HEK293 (cell line): Measurements from ENCODE around the gene HASPIN.
A peak's percentile ranks its signal among the peaks of the same experiment; 100 is the strongest.

ENCODE experiments used
- CTCF ChIA-PET: fragments of 350-600 bp; formaldehyde crosslinking; extraction: SDS; loops from one replicate; lab custom pipeline; 2021; ENCODE audit warnings: antibody characterized with exemption; lab: Yijun Ruan, JAX
- POLR2A ChIA-PET: fragments of 300-600 bp; formaldehyde crosslinking; extraction: SDS; loops from one replicate; lab custom pipeline; 2020; ENCODE audit warnings: antibody characterized with exemption, inconsistent platforms; lab: Yijun Ruan, JAX
- H3K27ac ChIP-seq: fragments of 200-500 bp; sonication (Bioruptor generic); 2 replicates; pipeline ENCODE4 v1.5.1; 2014; ENCODE audit warnings: low read depth, low read length, control low read depth, inconsistent platforms; ENCODE audit errors: extremely low read depth
- H3K36me3 ChIP-seq, 2 experiments: fragments of 200-500 bp in 1 of 2; sonication (Bioruptor generic) in 1 of 2; 1 replicate in 1 of 2; 2 replicates in 1 of 2; pipeline ENCODE4 v1.5.1; 2014 to 2017; ENCODE audit warnings: inconsistent platforms in 2 of 2, low read length in 2 of 2; ENCODE audit not compliant: control insufficient read depth in 2 of 2, insufficient read depth in 1 of 2
- H3K4me1 ChIP-seq: fragments of 200-500 bp; sonication (Bioruptor generic); 2 replicates; pipeline ENCODE4 v1.5.1; 2014; ENCODE audit warnings: mild to moderate bottlenecking, low read length, inconsistent platforms; ENCODE audit not compliant: control insufficient read depth, insufficient read depth
- H3K4me3 ChIP-seq: 2 replicates; pipeline ENCODE4 v1.5.1; 2011; ENCODE audit warnings: low read depth, mild to moderate bottlenecking, control low read depth, low read length, moderate library complexity
- H3K9me3 ChIP-seq: fragments of 200-500 bp; sonication (Bioruptor generic); 2 replicates; pipeline ENCODE4 v1.5.1; 2014; ENCODE audit warnings: low read depth, low read length, inconsistent platforms; ENCODE audit not compliant: control insufficient read depth, insufficient read depth
- FEZF1 ChIP-seq: fragments of 450-650 bp; formaldehyde crosslinking; IDR thresholded peaks from 2 replicates; pipeline ENCODE4 v1.5.1; 2016; ENCODE audit warnings: missing biosample characterization, missing genetic modification characterization
- GLIS1 ChIP-seq: fragments of 450-650 bp; formaldehyde crosslinking; IDR thresholded peaks from 2 replicates; pipeline ENCODE4 v1.5.1; 2016; ENCODE audit warnings: missing biosample characterization, missing genetic modification characterization
- KLF1 ChIP-seq: fragments of 450-650 bp; formaldehyde crosslinking; IDR thresholded peaks from 2 replicates; pipeline ENCODE4 v1.5.1; 2016; ENCODE audit warnings: missing biosample characterization, missing genetic modification characterization
- KLF9 ChIP-seq: fragments of 450-650 bp; formaldehyde crosslinking; IDR thresholded peaks from 2 replicates; pipeline ENCODE4 v1.5.1; 2016; ENCODE audit warnings: missing biosample characterization, missing genetic modification characterization, low read depth
- SCRT1 ChIP-seq: fragments of 450-650 bp; formaldehyde crosslinking; IDR thresholded peaks from 2 replicates; pipeline ENCODE4 v1.5.1; 2016; ENCODE audit warnings: missing biosample characterization, missing genetic modification characterization, borderline replicate concordance
- ZBTB49 ChIP-seq: fragments of 450-650 bp; formaldehyde crosslinking; IDR thresholded peaks from 2 replicates; pipeline ENCODE4 v1.5.1; 2016; ENCODE audit warnings: missing biosample characterization, missing genetic modification characterization, low read depth
- ZIC2 ChIP-seq: fragments of 450-650 bp; formaldehyde crosslinking; IDR thresholded peaks from 2 replicates; pipeline ENCODE4 v1.5.1; 2016; ENCODE audit warnings: missing biosample characterization, missing genetic modification characterization
- ZNF10 ChIP-seq: fragments of 450-650 bp; formaldehyde crosslinking; IDR thresholded peaks from 2 replicates; pipeline ENCODE4 v1.5.1; 2017; ENCODE audit warnings: missing biosample characterization, missing genetic modification characterization
- ZNF157 ChIP-seq: fragments of 450-650 bp; formaldehyde crosslinking; IDR thresholded peaks from 2 replicates; pipeline ENCODE4 v1.5.1; 2016; ENCODE audit warnings: missing biosample characterization, missing genetic modification characterization
- ZNF16 ChIP-seq: fragments of 450-650 bp; formaldehyde crosslinking; IDR thresholded peaks from 2 replicates; pipeline ENCODE4 v1.5.1; 2016; ENCODE audit warnings: low read depth, missing biosample characterization, missing genetic modification characterization
- ZNF202 ChIP-seq: fragments of 450-650 bp; formaldehyde crosslinking; IDR thresholded peaks from 2 replicates; pipeline ENCODE4 v1.5.1; 2016; ENCODE audit warnings: missing biosample characterization, missing genetic modification characterization, borderline replicate concordance
- ZNF221 ChIP-seq: fragments of 450-650 bp; formaldehyde crosslinking; IDR thresholded peaks from 2 replicates; pipeline ENCODE4 v1.5.1; 2017; ENCODE audit warnings: missing biosample characterization, missing genetic modification characterization, borderline replicate concordance
- ZNF416 ChIP-seq: fragments of 450-650 bp; formaldehyde crosslinking; IDR thresholded peaks from 2 replicates; pipeline ENCODE4 v1.5.1; 2016; ENCODE audit warnings: missing biosample characterization, missing genetic modification characterization
- ZNF501 ChIP-seq: fragments of 450-650 bp; formaldehyde crosslinking; IDR thresholded peaks from 2 replicates; pipeline ENCODE4 v1.5.1; 2016; ENCODE audit warnings: missing biosample characterization, missing genetic modification characterization
- ZNF510 ChIP-seq: fragments of 450-650 bp; formaldehyde crosslinking; IDR thresholded peaks from 2 replicates; pipeline ENCODE4 v1.5.1; 2018; ENCODE audit warnings: mild to moderate bottlenecking, missing genetic modification characterization, missing biosample characterization; ENCODE audit not compliant: insufficient replicate concordance
- ZNF623 ChIP-seq: fragments of 450-650 bp; formaldehyde crosslinking; IDR thresholded peaks from 2 replicates; pipeline ENCODE4 v1.5.1; 2016; ENCODE audit warnings: missing biosample characterization, missing genetic modification characterization
- ZNF645 ChIP-seq: fragments of 450-650 bp; formaldehyde crosslinking; IDR thresholded peaks from 2 replicates; pipeline ENCODE4; 2016; ENCODE audit warnings: missing biosample characterization, missing genetic modification characterization
- ZNF830 ChIP-seq: fragments of 450-650 bp; IDR thresholded peaks from 2 replicates; pipeline ENCODE4 v1.5.0; 2018; ENCODE audit warnings: missing biosample characterization, missing genetic modification characterization, low read depth, mild to moderate bottlenecking, moderate library complexity
- ZNF837 ChIP-seq: fragments of 450-650 bp; formaldehyde crosslinking; IDR thresholded peaks from 2 replicates; pipeline ENCODE4 v1.5.1; 2016; ENCODE audit warnings: missing biosample characterization, missing genetic modification characterization
- ZSCAN30 ChIP-seq: fragments of 450-650 bp; IDR thresholded peaks from 2 replicates; pipeline ENCODE4 v1.5.1; 2018; ENCODE audit warnings: missing biosample characterization, mild to moderate bottlenecking, missing genetic modification characterization, moderate library complexity
- ZSCAN4 ChIP-seq: fragments of 450-650 bp; formaldehyde crosslinking; IDR thresholded peaks from 2 replicates; pipeline ENCODE4 v1.5.1; 2017; ENCODE audit warnings: missing biosample characterization, missing genetic modification characterization
- TF ChIP-seq, protein P1 (sequence below): fragments of 450-650 bp; formaldehyde crosslinking; IDR thresholded peaks from 2 replicates; pipeline ENCODE4 v1.5.1; 2016; ENCODE audit warnings: missing biosample characterization, missing genetic modification characterization

HASPIN gene

GRCh38 chr17:3690094-3690715, 33.5 kb upstream of the HASPIN start:
- ChIA-PET CTCF (interaction anchor here (0.7 kb wide), 1 partner anchor 144 kb away, joined by 4 read pairs; no protein-coding TSS in a partner anchor), POLR2A (interaction anchor here (1.6 kb wide), 1 partner anchor 33 kb away, joined by 5 read pairs; the partner anchor contains the start of gene HASPIN)
- no peak for TF ChIP-seq ZNF623 (tag by site-specific recombination)
- no peak for TF ChIP-seq ZNF202
- no peak for TF ChIP-seq ZSCAN30 (tag by site-specific recombination)
- no peak for TF ChIP-seq SCRT1 (tag by site-specific recombination)
- TF ChIP-seq, protein P1, sequence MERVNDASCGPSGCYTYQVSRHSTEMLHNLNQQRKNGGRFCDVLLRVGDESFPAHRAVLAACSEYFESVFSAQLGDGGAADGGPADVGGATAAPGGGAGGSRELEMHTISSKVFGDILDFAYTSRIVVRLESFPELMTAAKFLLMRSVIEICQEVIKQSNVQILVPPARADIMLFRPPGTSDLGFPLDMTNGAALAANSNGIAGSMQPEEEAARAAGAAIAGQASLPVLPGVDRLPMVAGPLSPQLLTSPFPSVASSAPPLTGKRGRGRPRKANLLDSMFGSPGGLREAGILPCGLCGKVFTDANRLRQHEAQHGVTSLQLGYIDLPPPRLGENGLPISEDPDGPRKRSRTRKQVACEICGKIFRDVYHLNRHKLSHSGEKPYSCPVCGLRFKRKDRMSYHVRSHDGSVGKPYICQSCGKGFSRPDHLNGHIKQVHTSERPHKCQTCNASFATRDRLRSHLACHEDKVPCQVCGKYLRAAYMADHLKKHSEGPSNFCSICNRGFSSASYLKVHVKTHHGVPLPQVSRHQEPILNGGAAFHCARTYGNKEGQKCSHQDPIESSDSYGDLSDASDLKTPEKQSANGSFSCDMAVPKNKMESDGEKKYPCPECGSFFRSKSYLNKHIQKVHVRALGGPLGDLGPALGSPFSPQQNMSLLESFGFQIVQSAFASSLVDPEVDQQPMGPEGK: no peak
- TF ChIP-seq ZNF416: no peak
- TF ChIP-seq FEZF1 (tag by site-specific recombination): no peak
- no peak for TF ChIP-seq ZNF221 (tag by site-specific recombination)
- TF ChIP-seq ZNF830 (tag by site-specific recombination): no peak
- peak; percentile 43; the same call in 1 of the 2 replicates for TF ChIP-seq ZIC2 (tag by site-specific recombination)
- TF ChIP-seq ZNF10: no peak
- TF ChIP-seq ZNF16: no peak
- 0 out of 2 replicates have a peak, but pooled peaks have one; percentile 5 for TF ChIP-seq ZSCAN4
- TF ChIP-seq ZNF837 (tag by site-specific recombination): no peak
- TF ChIP-seq ZNF501 (tag by site-specific recombination): no peak
- TF ChIP-seq GLIS1 (tag by site-specific recombination): peak; percentile 51
- no peak overlapping the region for H3K27ac ChIP-seq
- H3K36me3 ChIP-seq: no peaks in the 10 kb centered on the region; a peak in 1 of 3 replicates
- no peaks in the 10 kb centered on the region for H3K9me3 ChIP-seq
- H3K4me3 ChIP-seq: no peak overlapping the region
- no peaks in the 10 kb centered on the region; the same call in 1 of the 2 replicates for H3K4me1 ChIP-seq

- H3K4me3 ChIP-seq: no peak overlapping the region
- H3K9me3 ChIP-seq: no peaks in the 10 kb centered on the region
- H3K36me3 ChIP-seq: no peaks in the 10 kb centered on the region; a peak in 1 of 3 replicates
- ChIA-PET CTCF (interaction anchor here (0.6 to 1.6 kb wide), 5 partner anchors 8 to 308 kb away, joined by 3 to 5 read pairs (median 4); no protein-coding TSS in a partner anchor), POLR2A (interaction anchor here (0.6 to 1.6 kb wide), 2 partner anchors 32 to 47 kb away, joined by 4 to 5 read pairs; partner anchors contain the start of gene HASPIN)
- TF ChIP-seq ZNF157 (no peak), KLF1 (tag by site-specific recombination) (0 out of 2 replicates have a peak, but pooled peaks have one; percentile 18)
- H3K4me1 ChIP-seq: no peaks in the 10 kb centered on the region; the same call in 1 of the 2 replicates
- H3K27ac ChIP-seq: no peak overlapping the region
Observed at GRCh38 chr17:3691617-3692067, 32.1 kb upstream of the HASPIN start.

- no peaks in the 10 kb centered on the region; a peak in 1 of 3 replicates for H3K36me3 ChIP-seq
- H3K27ac ChIP-seq: no peak overlapping the region
- no peaks in the 10 kb centered on the region; the same call in 1 of the 2 replicates for H3K4me1 ChIP-seq
- POLR2A ChIA-PET: interaction anchor here (1.5 kb wide), 1 partner anchor 31 kb away, joined by 3 read pairs; the partner anchor contains the start of gene HASPIN
- no peak overlapping the region for H3K4me3 ChIP-seq
- no peaks in the 10 kb centered on the region for H3K9me3 ChIP-seq
- CTCF ChIA-PET: interaction anchor here (0.6 to 1.6 kb wide), 4 partner anchors 9 to 679 kb away, joined by 3 to 5 read pairs (median 4); no protein-coding TSS in a partner anchor
- no peak for TF ChIP-seq KLF9
- TF ChIP-seq ZNF510 (tag by site-specific recombination): no peak
- TF ChIP-seq, protein P1: no peak
- TF ChIP-seq ZNF645 (tag by site-specific recombination): no peak
- no peak for TF ChIP-seq ZBTB49
Observed at GRCh38 chr17:3692346-3692745, 31.4 kb upstream of the HASPIN start.
